NCI-H2171 (cell line): ENCODE data around the gene EXD3.
"Not testable (repeated sequence)": the region's sequence is repeated elsewhere in the genome, so short reads cannot be mapped to it uniquely, and the experiment has no call there.

Experiments used
- DNase-seq: peaks from one replicate; lab custom pipeline; 2025; lab: John Stamatoyannopoulos, UW

Gene EXD3

GRCh38 chr9:137272241-137273094 lies 150.5 kb downstream of the EXD3 start:
- no peak for DNase-seq

DNA sequence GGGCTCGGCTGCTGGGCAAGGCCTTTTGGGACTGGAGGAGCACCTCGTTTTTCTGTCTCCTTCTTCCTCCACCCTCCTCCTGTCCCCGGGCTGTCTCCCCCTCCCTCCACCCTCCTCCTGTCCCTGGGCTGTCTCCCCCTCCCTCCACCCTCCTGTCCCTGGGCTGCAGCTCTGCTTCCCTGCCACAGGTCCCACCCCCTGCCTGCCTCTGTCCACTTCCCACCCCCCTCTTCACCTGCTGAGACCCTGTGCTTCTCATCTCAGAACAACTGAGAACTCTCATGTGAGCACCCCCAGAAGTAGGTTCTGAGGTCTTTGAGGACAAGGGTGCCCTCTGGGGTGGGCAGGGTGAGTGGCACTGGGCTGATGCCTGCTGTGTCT lies 151.3 kb downstream of the EXD3 start:
- DNase-seq = no peak

DNA sequence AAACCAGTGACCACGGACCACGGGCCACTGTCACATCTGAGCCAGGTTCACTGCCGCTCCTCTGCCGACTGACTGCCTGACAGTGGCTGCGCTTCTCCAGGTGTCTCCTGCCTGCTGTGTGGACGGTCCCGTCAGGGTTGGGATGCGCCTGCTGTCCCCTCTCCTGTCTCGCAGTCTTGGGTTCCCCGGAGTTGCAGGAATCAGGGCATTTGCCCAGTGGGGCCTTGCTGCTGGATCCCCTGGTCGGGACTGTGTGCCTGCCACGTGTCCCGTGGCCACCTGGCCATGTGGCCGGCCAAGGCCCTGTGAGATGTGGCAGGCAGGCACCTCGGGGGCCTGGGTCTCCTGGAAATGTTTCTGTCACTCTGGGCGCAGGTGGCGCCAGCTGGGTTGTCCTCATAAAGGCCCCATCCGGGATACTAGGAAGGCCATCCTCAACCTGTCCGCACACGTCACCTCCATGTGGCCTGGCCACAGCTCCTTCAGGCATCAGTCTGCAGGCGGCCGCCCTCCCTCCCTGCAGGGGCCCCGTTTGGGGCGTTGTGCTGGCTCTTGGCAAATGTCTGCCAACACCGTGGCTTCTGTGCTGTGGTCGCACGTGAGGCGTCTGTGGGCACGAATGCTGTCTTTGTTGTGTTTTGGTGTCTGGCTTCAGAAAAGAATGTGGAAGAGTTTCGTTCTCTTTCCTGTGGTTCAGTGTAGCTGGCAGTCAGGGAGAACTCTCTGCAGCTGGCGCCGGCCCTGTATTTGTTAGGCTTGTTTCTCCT lies 151.8 kb downstream of the EXD3 start:
- DNase-seq = no peak

- DNase-seq = no peak
Measured at GRCh38 chr9:137269231-137269772, 153.7 kb downstream of the EXD3 start.

- DNase-seq = no peak
Measured at GRCh38 chr9:137268538-137269201, 154.3 kb downstream of the EXD3 start.

GRCh38 chr9:137267933-137268355 lies 155.0 kb downstream of the EXD3 start:
- no peak for DNase-seq

GRCh38 chr9:137266585-137267453 lies 156.1 kb downstream of the EXD3 start:
- DNase-seq = no peak

DNA sequence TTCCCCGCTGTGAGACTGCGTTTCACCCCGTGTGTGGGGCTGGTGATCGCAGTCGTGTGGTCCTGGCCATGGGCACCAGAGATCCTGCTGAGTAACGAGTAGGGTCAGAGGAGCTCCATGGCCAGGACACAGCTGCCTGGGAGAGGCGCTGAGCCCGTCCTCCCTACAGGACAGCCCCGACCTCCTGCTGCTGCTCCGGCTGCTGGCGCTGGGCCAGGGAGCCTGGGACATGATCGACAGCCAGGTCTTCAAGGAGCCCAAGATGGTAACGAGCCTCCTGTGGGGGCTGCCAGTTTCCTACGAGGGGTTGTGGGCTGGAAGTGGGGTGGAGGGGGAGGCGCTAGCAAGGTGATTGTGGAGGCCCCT lies 156.8 kb downstream of the EXD3 start:
- DNase-seq = no peak

- no peak for DNase-seq
Measured at GRCh38 chr9:137265496-137266161, 157.3 kb downstream of the EXD3 start.

DNA sequence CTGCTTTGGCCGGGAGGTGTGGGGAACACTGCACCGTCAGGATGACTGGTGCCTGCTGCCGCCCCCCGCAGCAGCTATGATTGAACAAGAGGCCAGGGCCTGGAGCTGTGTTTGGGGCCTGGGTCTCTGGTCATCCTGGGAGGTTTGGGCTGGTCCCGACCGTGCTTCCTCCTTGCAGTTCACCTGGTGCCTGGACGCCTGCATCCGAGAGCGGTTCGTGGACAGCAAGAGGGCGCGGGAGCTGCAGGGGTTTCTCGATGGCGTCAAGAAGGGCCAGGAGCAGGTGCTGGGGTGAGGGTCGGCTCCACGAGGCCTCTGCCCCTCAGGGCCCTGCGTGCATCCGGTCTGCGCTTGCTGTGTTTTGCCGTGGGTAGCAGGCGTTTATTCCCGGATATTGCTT lies 158.9 kb downstream of the EXD3 start:
- no peak for DNase-seq

- no peak for DNase-seq
Measured at GRCh38 chr9:137263506-137263905, 159.5 kb downstream of the EXD3 start.

- no peak for DNase-seq
Measured at GRCh38 chr9:137262909-137263285, 160.1 kb downstream of the EXD3 start.

DNA sequence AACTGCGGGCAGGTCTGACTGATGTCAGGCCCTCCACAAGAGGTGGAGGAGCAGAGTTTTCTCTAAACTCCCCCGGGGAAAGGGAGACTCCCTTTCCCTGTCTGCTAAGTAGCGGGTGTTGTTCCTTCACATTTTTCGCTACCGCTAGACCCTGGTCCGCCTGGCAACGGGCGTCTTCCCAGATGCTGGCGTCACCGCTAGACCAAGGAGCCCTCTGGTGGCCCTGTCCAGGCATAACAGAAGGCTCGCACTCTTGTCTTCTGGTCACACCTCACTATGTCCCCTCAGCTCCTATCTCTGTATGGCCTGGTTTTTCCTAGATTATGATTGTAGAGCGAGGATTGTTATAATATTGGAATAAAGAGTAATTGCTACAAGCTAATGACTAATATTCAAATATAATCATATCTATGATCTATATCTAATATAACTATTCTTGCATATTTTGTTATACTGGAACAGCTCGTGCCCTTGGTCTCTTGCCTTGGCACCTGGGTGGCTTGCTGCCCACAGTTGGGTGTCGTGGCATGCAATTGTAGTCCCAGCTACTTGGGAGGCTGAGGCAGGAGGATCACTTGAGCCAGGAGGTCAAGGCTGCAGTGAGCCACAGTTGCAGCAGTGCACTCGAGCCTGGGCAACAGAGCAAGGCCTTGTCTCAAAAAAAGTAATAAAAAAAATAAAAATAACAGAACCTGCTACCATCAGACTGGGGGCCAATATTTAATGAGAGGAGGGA lies 160.6 kb downstream of the EXD3 start:
- not testable (repeated sequence) for DNase-seq
